GM18498 (cell line): ENCODE data around the gene CBR1.
"Not testable (repeated sequence)": the region's sequence is repeated elsewhere in the genome, so short reads cannot be mapped to it uniquely, and the experiment has no call there.

Experiments used
- ATAC-seq: cut with Tn5 transposase; IDR thresholded peaks from one replicate; pipeline ENCODE4 v1.9.1; 2021; ENCODE audit warnings: mild to moderate bottlenecking, moderate library complexity; ENCODE audit not compliant: unreplicated experiment

Gene CBR1

GRCh38 chr21:36047139-36047538 is 22.7 kb upstream of the CBR1 start:
- no peak for ATAC-seq

GRCh38 chr21:36048357-36048756 is 21.5 kb upstream of the CBR1 start:
- no peak for ATAC-seq

- ATAC-seq: no peak
Observed at GRCh38 chr21:36052860-36053714, 16.7 kb upstream of the CBR1 start.

DNA sequence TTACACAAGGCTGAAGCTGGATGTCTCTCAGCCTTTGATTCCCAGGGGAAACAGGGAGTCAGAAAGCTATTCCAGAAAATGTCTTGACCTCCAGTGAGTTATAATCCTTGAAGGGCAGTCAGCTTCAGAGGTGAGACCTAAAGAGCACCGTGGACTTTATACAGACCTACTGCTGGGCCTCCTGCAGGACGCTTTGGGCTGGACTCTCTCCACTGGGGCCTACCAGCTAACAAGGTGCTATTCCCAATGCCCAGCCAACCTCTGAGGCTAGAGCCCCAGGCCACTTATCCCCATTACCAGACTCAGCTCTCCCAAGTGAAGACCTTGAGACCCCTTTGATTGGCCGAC is 16.1 kb upstream of the CBR1 start:
- no peak for ATAC-seq

GRCh38 chr21:36055551-36055950 is 14.3 kb upstream of the CBR1 start:
- no peak for ATAC-seq

- peak; percentile 39 for ATAC-seq
Observed at GRCh38 chr21:36059823-36060158, 10.0 kb upstream of the CBR1 start.

DNA sequence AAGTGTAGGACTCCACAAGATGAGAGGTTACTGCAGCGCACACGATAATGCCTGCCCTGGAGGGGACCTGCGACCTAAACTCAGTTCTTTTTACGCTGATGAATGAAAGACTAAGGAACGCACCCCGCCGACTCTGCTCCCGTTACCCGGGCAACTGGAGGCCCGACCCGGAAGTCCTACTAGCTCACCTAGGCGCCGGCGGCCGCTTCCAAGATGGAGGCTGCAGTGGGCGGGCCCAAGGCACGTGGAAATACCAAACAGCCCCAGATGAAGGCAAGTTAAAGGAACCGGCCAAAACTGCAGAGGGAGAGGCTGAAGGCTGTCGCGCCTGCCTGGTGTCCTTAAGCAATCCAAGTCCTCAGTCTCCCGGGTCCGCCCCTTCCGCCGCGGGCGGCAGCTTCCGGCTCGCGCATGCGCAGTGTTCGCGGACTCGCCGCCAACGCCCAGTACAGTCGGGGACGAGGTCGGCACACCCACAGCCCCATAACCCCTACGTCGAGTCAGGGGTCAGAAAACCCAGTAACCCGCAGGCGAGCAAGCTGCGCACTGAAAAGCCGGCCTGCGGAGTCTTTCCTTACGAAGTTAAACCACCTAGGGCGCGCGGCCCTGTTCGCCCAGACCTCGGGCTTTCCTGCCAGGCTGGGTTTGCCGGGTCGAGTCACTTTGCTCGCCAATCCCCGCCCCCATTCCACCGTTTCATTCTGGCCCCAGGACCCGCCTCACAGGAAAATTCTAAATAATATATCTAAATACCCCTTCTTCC is 9.5 kb upstream of the CBR1 start, which contains the start of gene SETD4:
TSS of gene SETD4 (minus strand) at position 368 of the 763 bp plus-strand sequence. CDS start 1,638 bp downstream, outside the sequence.
- peak; percentile 91 for ATAC-seq

- ATAC-seq: no peak
Observed at GRCh38 chr21:36061445-36061844, 8.4 kb upstream of the CBR1 start.

DNA sequence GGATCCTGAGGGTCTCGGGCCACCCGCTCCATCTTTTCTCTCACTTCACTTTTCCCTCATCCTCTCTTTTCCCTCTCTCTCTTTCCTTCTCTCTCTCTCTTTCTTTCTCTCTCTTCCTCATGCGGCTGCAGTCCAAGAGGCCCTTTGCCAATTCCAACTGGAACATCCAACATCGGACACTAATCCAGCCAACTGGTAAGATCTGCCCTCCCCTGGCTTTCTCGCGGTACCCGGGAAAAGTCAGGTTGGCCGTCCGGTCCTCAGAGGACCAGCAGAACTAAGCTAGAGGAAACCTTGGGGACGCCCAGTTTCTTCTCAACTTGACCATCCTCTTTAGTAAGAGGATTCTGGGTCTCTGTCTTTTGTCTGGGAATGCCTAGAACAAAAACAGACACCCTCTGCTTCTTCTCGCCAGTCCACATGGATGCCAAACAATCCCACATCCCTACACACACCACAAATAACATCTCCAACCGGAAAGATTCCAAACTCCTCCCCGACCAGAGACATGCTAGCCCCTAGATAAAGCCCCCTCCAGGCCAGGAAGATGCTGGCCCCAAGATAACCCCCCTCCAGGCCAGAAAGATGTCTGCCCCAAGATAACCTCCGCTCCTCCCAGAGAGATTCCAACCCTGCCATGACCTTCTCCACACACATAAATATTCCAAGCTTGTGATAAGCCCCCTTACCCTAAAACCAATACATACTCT is 6.3 kb upstream of the CBR1 start:
- no peak for ATAC-seq

GRCh38 chr21:36064085-36064460 is 5.8 kb upstream of the CBR1 start:
- no peak for ATAC-seq

DNA sequence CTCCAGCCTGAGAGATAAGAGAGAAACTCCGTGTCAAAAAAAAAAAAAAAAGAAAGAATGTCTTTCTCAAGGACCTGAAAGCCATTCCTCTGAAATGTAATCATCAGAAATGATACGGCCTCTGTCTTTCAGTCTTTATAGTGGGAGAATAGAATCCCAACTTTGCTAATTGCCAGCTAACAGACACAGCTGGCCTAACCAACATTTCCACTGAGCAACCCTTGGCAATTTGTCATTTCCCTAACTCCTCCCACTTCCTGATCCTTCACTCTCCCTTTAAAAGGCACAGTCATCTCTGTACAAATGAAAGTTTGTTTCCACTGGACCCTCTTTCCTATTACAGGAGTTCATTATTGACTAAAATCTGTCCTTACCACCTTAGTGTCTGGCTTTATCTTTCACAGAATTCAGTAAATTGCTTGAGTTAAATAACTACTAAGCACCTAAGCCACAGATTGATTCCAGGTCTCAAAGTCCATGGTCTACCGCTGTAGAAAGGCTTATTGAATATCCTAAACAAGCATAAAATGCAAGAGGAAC is 4.3 kb upstream of the CBR1 start:
- no peak for ATAC-seq

DNA sequence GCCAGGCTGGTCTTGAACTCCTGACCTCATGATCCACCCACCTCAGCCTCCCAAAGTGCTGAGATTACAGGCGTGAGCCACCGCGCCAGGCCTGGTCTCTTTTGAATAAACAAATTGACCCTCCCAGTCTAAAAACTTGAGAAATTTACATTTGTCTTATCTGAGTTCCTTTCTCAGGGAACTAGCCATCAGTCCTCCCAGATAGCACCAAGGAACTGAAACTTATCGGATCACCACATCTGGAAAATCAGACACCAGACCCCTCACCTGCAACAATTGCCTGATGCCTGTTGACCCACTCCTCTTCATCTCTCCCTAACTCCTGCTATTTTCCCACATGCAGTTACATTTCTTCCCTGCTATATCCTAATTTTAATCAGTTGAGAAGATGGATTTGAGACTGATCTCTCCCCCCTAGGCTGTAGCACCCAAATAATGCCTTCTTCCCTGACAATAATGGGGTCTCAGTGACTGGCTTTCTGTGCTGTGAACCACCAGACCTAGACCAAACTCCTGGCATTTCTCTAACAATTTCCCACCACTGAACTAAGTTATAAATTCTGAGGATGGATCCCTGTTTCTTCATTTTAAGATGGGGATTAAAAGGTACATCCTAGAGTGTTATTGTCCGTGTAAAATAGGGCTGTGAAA is 951 bp upstream of the CBR1 start:
- ATAC-seq: no peak

- ATAC-seq: no peak
Observed at GRCh38 chr21:36070999-36071398, 1.2 kb downstream of the CBR1 start.

DNA sequence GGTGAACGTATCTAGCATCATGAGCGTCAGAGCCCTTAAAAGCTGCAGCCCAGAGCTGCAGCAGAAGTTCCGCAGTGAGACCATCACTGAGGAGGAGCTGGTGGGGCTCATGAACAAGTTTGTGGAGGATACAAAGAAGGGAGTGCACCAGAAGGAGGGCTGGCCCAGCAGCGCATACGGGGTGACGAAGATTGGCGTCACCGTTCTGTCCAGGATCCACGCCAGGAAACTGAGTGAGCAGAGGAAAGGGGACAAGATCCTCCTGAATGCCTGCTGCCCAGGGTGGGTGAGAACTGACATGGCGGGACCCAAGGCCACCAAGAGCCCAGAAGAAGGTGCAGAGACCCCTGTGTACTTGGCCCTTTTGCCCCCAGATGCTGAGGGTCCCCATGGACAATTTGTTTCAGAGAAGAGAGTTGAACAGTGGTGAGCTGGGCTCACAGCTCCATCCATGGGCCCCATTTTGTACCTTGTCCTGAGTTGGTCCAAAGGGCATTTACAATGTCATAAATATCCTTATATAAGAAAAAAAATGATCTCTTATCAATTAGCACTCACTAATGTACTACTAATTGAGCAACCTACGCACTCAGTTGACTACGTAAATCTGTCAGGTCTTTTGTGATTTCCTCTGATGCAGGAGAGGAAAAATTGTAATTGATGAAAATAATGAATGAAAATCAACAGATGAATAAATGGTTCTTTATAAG is 2.8 kb downstream of the CBR1 start:
- ATAC-seq: no peak

DNA sequence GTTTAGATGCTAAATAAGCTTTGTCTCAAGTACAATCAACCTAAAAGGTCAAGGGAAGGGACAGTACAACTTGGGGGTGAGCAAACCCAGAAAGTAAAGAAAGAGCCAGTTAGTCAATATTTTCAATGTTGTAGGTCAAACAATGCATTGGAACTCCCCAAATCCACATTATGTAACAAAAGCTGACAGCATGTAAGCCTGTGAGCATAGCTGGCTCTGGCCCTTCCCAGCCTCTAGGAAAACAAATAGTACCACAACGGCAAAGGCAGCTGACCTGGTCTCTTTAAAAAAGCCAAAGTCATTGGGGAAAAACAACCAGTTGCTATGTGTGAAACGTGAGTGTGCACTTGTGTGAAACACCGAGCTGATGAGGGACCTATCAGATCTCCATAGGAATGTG is 3.4 kb downstream of the CBR1 start:
- no peak for ATAC-seq

DNA sequence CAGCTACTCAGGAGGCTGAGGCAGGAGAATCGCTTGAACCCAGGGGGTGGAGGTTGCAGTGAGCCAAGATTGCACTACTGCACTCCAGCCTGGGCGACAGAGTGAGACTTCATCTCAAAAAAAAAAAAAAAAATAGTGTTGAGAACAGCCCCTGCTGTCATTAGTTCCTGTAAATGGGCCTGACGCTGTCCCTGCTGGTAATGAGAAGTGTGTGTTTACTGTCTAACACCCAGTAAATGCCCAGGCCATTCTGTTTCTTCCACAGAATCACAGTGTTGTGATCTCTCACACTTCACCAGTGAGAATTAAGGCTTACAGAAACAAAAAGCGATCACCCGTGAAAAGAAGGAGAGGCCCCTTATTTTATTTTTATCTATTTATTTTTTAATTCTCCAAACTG is 4.1 kb downstream of the CBR1 start:
- ATAC-seq: not testable (repeated sequence)

- no peak for ATAC-seq
Observed at GRCh38 chr21:36075171-36075570, 5.3 kb downstream of the CBR1 start.

DNA sequence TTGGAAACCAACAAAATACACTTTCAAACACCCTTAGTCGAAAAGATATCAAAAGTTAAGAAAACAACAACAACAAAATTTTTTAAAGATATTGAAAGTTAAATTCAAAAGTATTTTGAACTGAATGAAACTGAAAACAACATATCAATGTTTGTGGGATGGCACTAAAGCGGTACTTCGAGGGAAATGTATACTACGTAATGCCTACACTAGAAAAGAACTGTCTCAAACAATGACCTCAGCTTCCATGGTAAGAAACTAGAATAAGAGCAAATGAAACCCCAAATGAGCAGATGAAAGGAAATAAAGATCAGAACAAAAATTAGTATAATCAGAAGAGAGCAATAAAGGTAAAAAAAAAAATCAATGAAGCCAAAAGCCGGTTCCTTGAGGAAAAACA is 6.1 kb downstream of the CBR1 start:
- ATAC-seq: no peak

GRCh38 chr21:36076878-36077655 is 7.2 kb downstream of the CBR1 start:
- peak; percentile 46 for ATAC-seq

GRCh38 chr21:36077758-36078157 is 7.9 kb downstream of the CBR1 start:
- ATAC-seq: no peak
